Measurements from ENCODE around the gene C1D. TPM values are rescaled to one million over a fixed set of nuclear protein-coding genes. Genes with fewer than 3 reads are reported as not detected.
A peak's percentile ranks its signal among the peaks of the same experiment; 100 is the strongest.
"Not testable (repeated sequence)": the region's sequence is repeated elsewhere in the genome, so short reads cannot be mapped to it uniquely, and the experiment has no call there.

The C1D gene
- total RNA-seq, 4 donors from 2014 or later = 12.4 to 44.6 (median 29.2) TPM

GRCh38 chr2:67997903-67998302, 64.9 kb downstream of the C1D start:
- no peak for TF ChIP-seq POLR2A (IDR thresholded peaks at IDR 0.05)
- no peak for TF ChIP-seq CTCF (IDR thresholded peaks at IDR 0.05)
- peaks cover 0 to 13% (median 0%) of the 10 kb centered on the region in 4 donors for H3K27me3 ChIP-seq
- peak overlapping the region in 1 of 4 donors; percentile 40 for H3K27ac ChIP-seq
- intact Hi-C loops (cut with DNase I) = no loop called here
- H3K9me3 ChIP-seq = peaks cover 0 to 5% (median 0%) of the 10 kb centered on the region in 3 donors
- H3K36me3 ChIP-seq = no peaks in the 10 kb centered on the region
- WGBS, 2 donors = 49 to 65% methylated on average over 3 of the region's 3 CpGs
- H3K4me1 ChIP-seq = peaks cover 0 to 21% (median 0%) of the 10 kb centered on the region in 3 donors
- no peak for DNase-seq
- H3K4me3 ChIP-seq = no peak overlapping the region

- DNase-seq = no peak
- Histone ChIP-seq H3K9me3 (peaks cover 0 to 5% (median 0%) of the 10 kb centered on the region in 3 donors), H3K27me3 (peaks cover 0 to 13% (median 0%) of the 10 kb centered on the region in 4 donors), H3K4me3 (no peak overlapping the region), H3K27ac (peak overlapping the region in 1 of 4 donors; percentile 40), H3K4me1 (peaks cover 0 to 21% (median 0%) of the 10 kb centered on the region in 3 donors), H3K36me3 (no peaks in the 10 kb centered on the region)
- TF ChIP-seq CTCF (IDR thresholded peaks at IDR 0.05) (no peak), POLR2A (IDR thresholded peaks at IDR 0.05) (no peak)
- intact Hi-C loops (cut with DNase I) = no loop called here
- 16 to 17% methylated on average over 3 of the region's 3 CpGs for WGBS, 2 donors
Observed at GRCh38 chr2:67997528-67997900, 65.3 kb downstream of the C1D start.

- no peaks in the 10 kb centered on the region for H3K36me3 ChIP-seq
- H3K9me3 ChIP-seq = peaks cover 0 to 5% (median 0%) of the 10 kb centered on the region in 3 donors
- 54 to 60% methylated on average over 6 of the region's 6 CpGs for WGBS, 2 donors
- intact Hi-C loops (cut with DNase I) = no loop called here
- H3K27ac ChIP-seq = peak overlapping the region in 1 of 4 donors; percentile 40
- H3K27me3 ChIP-seq = peaks cover 0 to 13% (median 0%) of the 10 kb centered on the region in 4 donors
- TF ChIP-seq CTCF (IDR thresholded peaks at IDR 0.05) = no peak
- no peak for TF ChIP-seq POLR2A (IDR thresholded peaks at IDR 0.05)
- no peak overlapping the region for H3K4me3 ChIP-seq
- peaks cover 0 to 21% (median 0%) of the 10 kb centered on the region in 3 donors for H3K4me1 ChIP-seq
- no peak for DNase-seq
Observed at GRCh38 chr2:67996772-67997527, 65.9 kb downstream of the C1D start.

GRCh38 chr2:67994716-67995115, 68.1 kb downstream of the C1D start:
- intact Hi-C loops (cut with DNase I) = no loop called here
- Histone ChIP-seq H3K4me3 (no peak overlapping the region), H3K27ac (no peak overlapping the region), H3K9me3 (peaks cover 0 to 5% (median 0%) of the 10 kb centered on the region in 3 donors), H3K4me1 (peaks cover 0 to 21% (median 0%) of the 10 kb centered on the region in 3 donors), H3K36me3 (no peaks in the 10 kb centered on the region), H3K27me3 (peaks cover 0 to 7% (median 0%) of the 10 kb centered on the region in 4 donors)
- DNase-seq = no peak
- 73 to 89% methylated on average over 1 of the region's 1 CpG for WGBS, 2 donors
- TF ChIP-seq CTCF (IDR thresholded peaks at IDR 0.05) (no peak), POLR2A (IDR thresholded peaks at IDR 0.05) (no peak)

GRCh38 chr2:67994069-67994468, 68.7 kb downstream of the C1D start:
- H3K9me3 ChIP-seq; H3K27me3 ChIP-seq; H3K36me3 ChIP-seq; H3K27ac ChIP-seq; H3K4me3 ChIP-seq; intact Hi-C loops (cut with DNase I); DNase-seq: not testable (repeated sequence)
- peaks cover 0 to 21% (median 0%) of the 10 kb centered on the region in 3 donors for H3K4me1 ChIP-seq
- WGBS, 2 donors = 71 to 91% methylated on average over 3 of the region's 3 CpGs

Data from esophagus squamous epithelium (tissue), 5 donors.